Measurements from ENCODE around the gene C1GALT1.
A peak's percentile ranks its signal among the peaks of the same experiment; 100 is the strongest.

C1GALT1 gene

DNA sequence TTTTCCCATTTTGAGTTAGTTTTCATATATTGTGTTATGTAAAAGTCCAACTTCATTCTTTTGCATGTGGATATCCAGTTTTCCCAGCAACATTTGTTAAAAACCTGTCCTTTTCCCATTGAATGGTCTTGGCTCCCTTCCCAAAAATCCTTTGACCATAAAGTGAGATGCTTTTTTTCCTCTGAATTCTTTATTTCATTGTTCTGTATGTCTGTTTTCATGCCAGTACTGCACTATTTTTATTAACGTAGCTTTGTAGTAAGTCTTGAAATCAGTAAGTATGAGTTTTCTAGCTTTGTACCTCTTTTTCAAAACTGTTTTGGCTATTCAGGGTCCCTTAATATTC, 20.0 kb downstream of the C1GALT1 start:
- peak; percentile 0 for DNase-seq

DNA sequence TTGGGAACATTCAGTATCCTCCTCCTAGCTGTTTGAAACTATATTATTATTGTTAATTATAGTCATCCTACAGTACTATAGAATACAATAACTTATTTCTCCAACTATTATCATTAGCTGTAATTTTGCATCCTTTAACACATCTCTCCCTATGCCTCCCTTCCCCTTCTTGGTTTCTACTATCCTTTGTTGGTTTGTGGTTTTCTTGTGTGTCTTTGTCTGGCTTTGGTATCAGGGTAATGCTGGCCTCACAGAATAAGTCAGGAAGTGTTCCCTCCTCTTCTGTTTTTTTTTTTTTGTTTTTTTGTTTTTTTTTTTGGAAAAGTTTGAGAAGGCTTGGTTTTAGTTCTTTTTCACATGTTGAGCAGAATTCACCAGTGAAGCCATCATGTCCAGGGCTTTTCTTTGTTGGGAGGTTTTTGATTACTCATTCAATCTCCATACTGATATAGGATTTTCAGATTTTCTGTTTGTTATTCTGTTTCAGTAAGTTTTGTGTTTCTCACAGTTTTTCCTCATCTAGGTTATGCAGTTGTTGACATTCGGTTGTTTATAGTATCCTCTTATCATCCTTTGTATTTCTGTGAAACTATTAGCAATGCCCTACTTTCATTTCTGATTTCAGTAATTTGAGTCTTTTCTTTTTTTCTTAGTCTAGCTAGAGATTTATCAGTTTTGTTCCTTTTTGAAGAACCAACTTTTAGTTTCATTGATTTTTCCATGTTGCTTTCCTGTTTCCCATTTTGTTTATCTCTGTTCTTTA, 21.6 kb downstream of the C1GALT1 start:
- peak; percentile 1 for DNase-seq

DNA sequence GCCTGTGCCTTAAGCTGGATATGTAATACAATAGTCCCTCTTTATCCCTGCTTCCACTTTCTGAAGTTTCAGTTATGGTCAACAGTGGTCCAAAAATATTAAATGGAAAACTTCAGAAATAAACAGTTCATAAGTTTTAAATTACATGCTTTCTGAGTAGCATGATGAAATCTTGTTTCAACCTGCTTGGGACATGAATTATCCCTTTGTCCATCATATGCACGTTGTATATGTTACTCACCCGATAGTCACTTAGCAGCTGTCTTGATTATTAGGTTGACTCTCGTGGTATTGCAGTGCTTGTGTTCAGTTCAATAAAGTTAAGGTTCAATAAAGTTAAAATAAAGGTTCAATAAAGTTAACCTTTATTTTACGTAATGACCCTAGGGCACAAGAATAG, 25.5 kb downstream of the C1GALT1 start:
- no peak for DNase-seq

DNA sequence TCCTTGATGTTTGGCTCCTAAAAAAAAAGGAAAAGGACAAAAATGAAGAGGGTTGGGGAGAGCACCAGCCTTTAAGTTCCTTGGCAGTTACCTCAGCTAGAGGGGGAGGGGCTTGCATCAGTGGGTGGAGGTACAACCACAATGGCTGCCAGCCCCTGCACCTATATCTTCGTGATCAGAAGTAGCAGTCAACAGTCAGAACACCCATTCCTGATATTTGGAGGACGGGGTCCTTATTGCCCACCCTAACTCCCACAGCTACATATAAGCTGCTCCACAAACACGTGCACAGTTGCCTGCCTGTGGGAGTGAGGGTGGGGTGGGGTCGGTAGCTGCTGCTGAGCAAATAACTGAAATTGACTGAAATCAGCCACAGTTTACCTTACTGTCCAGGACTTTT, 26.2 kb downstream of the C1GALT1 start:
- DNase-seq: peak; percentile 0

DNA sequence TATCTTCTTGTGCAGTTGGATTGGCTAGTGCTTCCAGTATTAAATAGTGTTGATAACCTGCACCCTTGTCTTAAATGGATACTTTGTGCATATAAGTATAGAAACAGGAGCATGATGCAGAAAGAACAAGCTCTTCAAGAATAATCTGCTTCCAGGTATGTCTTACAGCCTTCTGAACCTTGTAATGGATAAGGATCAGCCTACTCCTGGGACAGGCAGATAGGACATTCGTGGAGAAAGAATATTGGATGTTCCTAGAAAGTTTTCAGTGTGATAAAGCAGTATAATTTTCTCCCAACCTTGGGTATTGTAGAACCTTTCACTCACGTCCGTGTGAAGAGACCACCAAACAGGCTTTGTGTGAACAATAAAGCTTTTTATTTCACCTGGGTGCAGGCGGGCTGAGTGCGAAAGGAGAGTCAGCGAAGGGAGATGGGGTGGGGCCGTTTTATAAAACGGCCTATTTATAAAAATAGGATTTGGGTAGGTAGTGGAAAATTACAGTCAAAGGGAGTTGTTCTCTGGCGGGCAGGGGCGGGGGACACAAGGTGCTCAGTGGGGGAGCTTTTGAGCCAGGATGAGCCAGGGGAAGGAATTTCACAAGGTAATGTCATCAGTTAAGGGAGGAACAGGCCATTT, 27.2 kb downstream of the C1GALT1 start:
- DNase-seq: peak; percentile 1

DNA sequence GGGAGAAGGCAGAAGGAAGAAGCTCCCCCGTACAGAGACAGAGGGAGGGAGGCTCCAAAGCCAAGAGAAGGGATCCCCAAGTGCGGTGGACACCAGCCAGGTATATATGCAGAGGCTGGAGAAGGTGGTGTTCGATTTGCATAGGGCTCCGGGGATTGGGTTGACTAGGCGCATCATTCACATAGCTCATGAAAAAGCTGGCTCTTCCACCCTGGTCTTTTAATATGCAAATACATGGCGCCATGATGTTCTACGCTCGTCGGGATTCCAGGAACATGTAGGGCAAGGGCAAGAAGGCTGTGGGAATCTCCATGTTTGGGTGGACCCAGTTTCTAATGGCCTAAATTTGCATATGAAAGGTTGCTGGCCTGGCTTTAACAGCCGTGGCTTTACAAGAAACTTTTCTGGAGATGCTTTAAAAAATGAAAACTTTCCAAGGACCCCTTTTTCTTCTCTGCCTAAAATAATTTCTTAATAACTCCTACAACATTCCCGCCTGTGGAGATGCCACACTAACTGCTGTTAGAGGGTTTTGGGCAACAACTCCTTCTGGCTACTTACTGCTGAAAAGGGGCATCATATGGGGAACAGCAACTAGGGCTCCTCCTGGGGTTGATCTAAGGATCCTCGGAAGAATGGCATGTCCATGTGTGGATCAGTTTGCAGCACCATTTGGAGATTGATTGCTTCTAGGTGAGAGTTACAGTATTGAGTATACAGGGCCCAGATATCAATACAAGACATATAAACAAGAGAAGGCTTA, 28.3 kb downstream of the C1GALT1 start:
- peak; percentile 1 for DNase-seq

DNA sequence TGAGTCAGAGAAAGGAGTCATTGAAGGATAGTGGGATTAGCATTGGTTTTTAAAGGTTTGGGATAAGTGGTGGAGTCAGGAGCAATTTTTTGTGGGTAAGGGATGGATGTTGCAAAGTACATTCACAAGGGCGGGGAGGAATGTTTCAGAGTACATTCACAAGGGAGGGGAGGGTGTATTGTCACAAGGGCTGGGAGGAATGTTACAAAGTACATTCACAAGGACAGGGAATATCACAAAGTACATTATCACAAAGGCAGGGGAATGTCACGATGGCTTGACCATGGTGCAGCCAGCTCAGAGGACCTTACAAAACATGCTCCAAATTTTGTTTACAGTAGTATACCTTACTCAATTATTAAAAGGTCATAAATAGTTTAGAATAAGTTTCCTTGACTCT, 30.3 kb downstream of the C1GALT1 start:
- peak; percentile 1 for DNase-seq

DNA sequence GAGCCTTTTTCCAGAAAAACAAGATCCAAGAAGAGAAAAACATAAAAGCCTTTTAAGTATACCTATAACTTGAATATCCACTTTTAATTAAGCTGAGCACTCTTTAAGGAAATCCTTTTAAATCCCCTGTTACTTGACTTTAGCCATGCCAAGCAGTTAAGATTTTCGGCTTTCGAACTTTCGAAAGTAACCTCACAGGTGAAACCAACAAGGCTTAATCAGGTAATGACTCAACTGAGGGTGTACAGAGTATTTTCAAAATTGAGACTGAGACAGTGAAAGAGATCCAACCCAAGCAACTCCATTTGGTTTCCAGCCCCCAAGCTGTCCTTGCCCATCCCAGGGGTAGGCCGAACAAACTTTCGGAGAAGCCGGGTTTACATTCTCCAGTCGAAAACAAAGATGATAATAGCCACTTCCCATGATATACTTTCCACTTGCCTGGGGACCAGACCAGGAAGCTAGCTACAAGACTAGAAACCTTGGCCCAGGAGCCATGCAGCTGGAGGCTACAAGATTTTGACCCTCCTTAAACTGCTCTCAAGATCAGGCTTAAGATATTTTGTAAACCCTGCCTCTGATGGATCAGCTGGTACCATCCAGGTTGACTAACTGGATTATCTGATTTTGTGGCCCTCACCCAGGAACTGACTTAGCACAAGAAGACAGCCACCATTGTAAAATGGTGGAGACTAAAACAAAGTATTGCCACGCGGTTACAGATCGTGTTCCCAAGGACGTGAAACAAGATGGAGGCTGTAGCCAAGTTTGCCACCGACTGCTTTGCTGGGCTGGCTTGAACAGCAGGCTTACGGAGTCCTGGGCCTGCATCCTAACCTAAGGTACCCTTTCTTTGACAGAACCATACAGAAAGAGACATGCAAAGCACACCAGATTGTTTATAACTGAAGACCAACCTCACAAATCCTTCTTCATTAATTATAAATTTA, 32.3 kb downstream of the C1GALT1 start:
- peak; percentile 0 for DNase-seq

DNA sequence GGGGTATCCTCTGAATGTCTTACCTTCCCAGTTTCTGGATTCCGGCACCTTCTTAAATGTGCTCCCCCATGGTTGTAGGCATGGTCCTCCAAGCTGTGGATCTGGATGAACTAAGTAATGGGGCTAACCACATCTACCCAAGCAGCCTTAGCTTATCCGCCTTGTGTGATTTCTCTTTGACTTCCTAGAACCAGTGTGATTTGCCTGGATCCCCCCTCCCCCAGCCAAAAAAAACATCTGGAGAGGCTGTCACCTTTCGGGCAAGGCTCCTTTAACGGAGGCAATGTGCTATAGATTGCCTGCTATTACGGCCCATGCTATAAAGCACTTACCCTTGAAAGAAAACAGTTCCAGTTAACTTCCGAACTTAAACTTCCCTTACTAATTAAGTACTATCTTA, 33.9 kb downstream of the C1GALT1 start:
- DNase-seq: no peak

DNA sequence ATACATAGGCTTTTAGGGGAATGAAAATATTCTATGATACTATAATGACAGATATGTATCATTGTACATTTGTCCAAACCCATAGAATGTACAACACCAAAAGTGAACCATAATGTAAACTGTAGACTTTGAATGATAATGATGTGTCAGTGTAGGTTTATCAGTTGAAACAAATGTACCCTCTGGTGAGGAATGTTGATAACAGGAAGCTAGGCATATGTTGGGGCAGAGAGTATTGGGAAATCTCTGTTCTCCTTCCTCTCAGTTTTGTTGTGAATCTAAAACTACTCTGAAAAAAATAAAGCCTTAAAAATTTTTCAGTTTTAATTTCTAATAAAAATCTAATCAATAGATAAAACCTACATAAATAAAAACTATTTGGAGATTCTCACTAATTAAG, 36.9 kb downstream of the C1GALT1 start:
- peak; percentile 63 for DNase-seq

DNA sequence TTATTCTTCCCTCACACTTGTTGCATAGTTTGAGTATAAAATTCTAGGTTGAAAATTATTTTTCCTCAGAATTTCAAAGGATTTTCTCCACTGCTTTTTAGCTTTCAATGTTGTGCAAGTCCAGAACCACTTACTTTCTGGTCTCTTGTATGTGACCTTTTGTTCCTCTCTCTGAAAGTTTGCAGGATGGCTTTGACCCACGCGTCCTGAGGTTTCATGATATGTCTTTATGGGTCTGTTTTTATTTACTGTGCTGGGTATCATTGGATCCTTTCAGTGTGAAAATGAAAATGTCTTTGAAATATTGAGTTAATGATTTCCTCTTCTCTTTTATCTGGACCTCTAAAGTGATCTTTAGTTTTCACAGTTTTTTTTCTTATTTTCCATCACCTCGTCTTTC, 38.5 kb downstream of the C1GALT1 start:
- peak; percentile 1 for DNase-seq

DNA sequence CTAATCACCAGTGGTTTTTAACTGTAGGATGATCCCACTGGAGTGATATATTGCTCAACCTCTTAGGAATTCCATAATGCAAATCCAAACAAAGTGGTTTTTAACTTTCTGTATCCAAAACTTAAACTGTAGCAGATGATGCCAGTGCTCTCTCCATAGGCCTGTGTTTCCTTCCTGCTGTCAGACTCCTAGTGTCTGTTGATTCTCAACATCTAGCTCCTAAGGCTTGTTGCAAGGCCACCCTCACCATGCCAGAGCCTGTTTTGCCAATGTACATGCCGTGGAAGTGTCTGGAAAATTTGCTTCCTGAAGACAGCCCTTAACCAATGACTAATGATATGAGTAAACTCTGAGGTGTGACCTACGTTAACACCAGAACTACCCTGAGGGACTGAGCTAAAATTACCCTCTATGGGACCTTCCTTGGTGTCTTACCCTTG, 39.3 kb downstream of the C1GALT1 start:
- peak; percentile 95 for DNase-seq

DNA sequence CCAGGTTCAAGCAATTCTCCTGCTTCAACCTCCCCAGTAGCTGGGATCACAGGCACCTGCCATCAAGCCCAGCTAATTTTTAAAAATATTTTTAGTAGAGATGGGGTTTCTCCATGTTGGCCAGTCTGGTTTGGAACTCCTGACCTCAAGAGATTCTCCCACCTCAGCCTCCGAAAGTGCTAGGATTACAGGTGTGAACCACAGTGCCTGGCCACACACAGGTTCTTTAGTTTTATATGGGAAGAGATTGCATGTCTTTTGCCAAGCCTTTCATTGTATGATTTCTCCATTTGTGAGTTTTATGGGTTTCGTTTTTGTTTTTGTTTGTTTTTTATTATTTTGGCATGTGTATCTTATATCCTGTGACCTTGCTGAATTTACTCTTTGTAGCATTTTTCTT, 40.9 kb downstream of the C1GALT1 start:
- no peak for DNase-seq

DNA sequence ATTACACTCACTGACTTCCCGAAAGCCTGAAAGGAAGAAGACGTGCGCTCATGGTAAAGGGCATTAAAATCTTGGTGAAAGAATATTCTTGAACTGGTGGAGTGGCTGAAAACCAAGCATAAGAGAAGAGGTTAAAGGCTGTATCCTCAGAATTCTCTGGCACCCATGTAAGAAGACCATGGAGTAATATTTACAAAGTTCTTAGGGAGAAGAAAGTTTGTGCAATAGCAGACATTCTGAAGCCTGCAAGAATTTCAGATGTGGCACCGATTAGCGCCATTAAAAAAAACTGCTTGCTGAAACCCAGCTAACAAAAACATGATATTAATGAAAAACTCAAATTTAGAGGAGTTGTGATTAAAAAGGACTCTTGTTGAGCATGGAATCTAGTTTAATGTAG, 44.1 kb downstream of the C1GALT1 start:
- DNase-seq: no peak

DNA sequence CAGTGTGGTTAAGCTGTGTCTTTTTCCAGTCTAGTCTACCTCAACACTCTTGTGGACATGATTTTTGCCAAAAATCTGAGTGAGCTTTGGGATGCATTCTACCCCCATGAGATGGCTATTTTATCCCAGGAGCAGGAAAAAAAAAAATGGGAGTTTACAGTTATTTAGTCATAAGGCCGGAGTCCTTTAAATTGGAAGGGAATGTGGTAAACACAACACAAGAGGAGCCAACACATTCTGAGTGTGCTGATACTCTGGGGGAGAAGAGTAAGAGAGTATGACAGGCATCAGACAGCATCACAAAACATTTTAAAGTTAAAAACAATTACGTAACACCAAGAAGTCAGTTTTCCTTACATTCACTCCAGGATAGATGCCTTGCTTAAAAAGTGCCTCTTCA, 46.1 kb downstream of the C1GALT1 start:
- peak; percentile 25 for DNase-seq

DNA sequence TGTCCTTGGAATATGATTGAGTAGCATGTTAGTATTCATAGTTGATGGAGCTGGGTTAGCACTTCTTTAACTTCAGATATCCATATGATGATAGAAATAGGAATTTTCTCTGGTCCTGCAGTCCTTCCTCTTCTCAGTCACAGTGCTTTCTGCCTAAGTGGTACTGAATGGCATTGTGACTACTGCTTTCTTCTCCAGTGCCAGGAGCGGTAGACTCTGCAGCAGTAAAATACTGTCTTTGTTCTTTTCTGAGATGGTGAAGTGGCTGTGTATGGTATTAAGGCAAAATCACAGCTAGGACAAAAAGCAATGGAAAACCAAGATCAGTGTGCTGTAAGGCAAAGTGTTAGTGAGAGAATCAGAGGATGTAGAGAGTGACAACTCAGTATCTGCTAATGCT, 46.6 kb downstream of the C1GALT1 start:
- DNase-seq: no peak

DNA sequence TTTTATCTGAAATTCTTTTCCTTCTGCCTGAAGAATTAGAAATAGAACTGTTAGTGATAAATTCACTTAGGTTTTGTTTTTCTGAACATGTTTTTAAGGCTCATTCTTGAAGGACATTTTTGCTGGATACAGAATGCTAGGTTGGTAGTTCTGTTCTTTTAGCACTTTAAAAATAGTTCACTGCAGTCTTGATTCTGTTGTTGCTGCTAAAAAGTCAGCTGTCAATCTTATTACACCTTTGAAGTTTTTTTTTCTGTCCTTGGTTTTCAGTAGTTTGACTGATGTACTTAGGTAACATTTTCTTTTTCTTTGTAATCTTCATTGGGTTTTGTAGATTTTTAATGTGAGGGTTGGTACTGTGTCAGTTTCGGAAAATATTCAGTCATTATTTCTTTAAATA, 48.7 kb downstream of the C1GALT1 start:
- DNase-seq: no peak

DNA sequence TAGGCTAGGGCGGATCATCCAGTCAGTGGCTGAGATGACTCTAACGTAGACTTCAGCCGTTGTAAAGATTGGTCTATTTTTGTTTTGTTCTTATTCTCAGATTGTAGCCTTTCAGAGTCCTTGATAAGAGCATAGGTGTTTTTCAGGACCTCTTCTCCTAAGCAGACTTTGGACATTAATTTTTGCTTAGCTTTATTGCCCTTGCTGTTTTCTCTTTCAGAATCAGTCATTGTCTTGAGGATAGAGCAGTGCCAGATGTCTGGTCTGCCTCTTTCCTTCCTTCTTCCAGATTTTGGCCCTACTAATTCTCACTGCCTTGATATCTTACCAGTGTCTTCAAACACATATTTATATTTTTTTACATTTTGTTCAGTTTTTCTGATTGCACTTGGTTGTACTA, 49.5 kb downstream of the C1GALT1 start:
- no peak for DNase-seq

DNA sequence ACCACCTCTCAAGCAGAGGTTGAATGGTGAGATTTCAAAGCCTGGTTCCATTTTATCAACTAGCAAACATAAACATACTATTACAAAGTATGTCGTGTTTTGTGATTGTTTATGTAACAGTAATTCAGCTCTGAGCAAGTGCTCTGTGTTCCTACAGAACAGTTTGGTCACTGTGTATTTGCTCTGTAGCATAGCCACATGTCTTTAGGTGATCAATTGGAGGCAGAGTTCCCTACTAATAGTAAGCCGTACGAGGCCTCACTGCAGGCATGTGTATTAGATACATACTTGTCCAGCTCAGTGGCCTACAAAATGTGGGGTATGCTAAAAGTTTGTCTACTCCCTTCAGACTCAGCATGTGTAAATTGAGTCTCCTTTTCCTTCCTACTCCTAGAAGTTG, 53.0 kb downstream of the C1GALT1 start:
- DNase-seq: no peak

DNA sequence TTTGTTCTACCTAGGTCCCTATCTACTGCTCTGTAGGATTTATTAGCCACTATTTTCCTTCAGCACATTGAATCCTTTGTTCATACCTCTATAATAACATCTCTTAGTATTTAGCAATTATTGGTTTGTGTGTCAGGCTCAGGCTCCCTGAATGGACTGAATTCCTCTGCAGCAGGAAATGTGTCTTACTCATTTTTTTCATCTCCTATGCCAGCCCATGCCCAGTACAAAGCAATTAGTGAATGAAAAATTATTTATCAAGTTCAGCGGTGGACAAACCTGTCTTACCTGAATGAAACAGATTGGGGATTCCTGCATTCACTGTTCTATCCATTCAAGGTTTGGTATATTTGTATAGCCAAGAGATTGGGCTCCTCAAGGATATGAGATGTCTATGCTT, 53.7 kb downstream of the C1GALT1 start:
- DNase-seq: no peak

DNA sequence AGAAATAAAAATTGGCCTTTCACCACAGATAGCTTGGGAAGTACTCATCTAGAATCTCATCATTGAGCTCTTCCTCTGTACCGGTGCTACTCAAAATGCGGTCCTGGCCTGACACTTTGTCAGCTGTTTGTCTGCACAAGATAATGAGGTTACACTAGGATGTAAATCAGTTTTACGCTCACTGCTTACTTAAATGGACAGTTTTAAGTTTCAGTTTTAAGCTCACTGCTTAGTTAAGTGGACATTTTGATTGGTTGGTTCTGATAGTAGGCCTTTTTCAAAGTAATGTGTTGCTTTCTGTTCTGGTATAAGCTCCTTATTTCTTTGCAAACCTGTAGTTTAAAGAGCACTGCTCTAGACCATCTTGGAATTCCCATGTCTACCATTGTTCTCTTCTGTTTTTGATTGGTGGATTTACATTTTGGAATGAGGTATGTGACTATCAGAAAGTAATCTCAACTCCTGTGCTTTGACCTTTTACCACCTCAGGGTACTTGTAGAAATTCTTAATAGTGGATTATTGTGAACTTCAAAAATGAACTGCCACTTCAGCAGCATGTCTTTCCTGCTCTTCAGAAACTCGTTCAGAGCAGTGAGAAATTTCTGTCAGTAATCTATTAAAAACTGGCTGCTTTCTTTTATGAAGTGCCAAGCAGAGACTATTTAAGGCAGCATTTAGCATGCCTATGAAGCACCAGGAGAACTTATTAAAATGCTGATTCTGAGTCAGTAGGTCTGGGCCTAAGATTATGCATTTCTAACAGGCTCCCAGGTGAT, 55.0 kb downstream of the C1GALT1 start:
- DNase-seq: no peak

DNA sequence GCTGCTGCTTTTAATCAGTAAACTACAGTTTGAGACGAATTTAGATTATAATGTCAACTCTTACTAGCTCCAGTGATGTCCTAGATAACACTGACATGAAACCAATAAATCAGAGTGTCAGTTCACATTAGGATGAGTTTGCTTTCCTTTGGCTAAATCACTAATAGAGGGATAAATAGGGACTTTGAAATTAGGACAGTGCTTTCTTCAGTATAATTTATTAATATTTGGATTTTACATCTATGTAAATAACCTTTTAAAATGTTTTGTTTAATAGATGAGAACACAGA, 55.6 kb downstream of the C1GALT1 start:
- no peak for DNase-seq
